ENCODE measurements around the gene CFAP97. TPM values are rescaled to one million over a fixed set of nuclear protein-coding genes. Genes with fewer than 3 reads are reported as not detected.
"Not testable (repeated sequence)": the region's sequence is repeated elsewhere in the genome, so short reads cannot be mapped to it uniquely, and the experiment has no call there.

Gene CFAP97
- total and polyA plus RNA-seq, 8 donors, result 4.8 to 39.8 (median 14.9) TPM

DNA sequence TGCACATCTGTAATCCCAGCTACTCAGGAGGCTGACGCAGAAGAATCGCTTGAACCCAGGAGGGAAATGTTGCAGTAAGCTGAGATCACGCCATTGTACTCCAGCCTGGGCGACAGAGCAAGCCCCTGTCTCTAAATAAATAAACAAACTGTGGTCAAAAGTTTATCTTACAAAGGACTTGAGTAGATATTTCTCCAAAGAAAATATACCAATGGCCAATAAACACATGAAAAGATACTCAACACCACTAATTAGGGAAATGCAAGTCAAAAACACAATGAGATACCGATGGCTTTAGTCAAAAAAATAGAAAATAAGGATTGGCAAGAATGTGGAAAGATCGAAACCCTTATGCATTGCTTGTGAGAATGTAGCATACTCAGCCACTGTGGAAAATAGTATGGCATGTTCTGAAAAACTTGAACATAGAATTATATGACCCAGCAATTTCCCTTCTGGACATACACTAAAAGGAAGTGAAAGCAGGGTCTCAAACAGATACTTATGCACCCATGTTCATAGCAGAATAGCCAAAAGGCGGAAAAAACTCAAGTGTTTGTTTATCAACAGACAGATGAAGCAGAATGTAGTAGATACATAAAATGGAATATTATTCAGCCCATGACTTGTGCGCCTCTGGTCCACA lies 2.0 kb upstream of the CFAP97 start:
- DNase-seq, result no peak
- 84 to 91% (median 88%) methylated on average over 8 of the region's 8 CpGs for WGBS, 5 donors
- intact Hi-C loops (cut with DNase I; ENCODE audit: low total_unique reads), result no loop called here
- Histone ChIP-seq H3K36me3 (no peaks in the 10 kb centered on the region), H3K4me1 (peaks cover 23 to 47% (median 38%) of the 10 kb centered on the region in 4 donors), H3K27me3 (peaks cover 0 to 5% (median 0%) of the 10 kb centered on the region in 3 donors), H3K9me3 (no peaks in the 10 kb centered on the region), H3K27ac (no peak overlapping the region), H3K4me3 (no peak overlapping the region)
- TF ChIP-seq EP300 (IDR thresholded peaks at IDR 0.05) (no peak), POLR2AphosphoS5 (IDR thresholded peaks at IDR 0.05) (no peak)

DNA sequence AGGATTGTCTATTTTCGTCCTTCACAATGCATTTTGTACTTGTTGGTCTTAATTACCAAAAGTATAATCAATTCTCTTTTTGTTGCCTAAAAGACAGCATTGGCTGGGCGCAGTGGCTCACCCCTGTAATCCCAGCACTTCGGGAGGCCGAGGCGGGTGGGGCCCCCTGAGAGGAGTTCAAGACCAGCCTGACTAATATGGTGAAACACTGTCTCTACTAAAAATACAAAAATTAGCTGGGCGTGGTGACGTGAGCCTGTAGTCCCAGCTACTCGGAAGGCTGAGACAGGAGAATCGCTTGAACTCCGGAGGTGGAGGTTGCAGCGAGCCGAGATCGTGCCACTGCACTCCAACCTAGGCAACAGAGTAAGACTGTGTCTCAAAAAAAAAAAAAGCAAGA lies 1.3 kb upstream of the CFAP97 start:
- 86 to 91% (median 89%) methylated on average over 13 of the region's 13 CpGs for WGBS, 5 donors
- H3K4me1 ChIP-seq, result peaks cover 23 to 43% (median 34%) of the 10 kb centered on the region in 4 donors
- H3K9me3 ChIP-seq; H3K36me3 ChIP-seq; intact Hi-C loops (cut with DNase I; ENCODE audit: low total_unique reads); H3K27me3 ChIP-seq; DNase-seq; H3K4me3 ChIP-seq: not testable (repeated sequence)
- H3K27ac ChIP-seq, result peak overlapping the region in 2 of 5 donors; percentile 97 to 99

DNA sequence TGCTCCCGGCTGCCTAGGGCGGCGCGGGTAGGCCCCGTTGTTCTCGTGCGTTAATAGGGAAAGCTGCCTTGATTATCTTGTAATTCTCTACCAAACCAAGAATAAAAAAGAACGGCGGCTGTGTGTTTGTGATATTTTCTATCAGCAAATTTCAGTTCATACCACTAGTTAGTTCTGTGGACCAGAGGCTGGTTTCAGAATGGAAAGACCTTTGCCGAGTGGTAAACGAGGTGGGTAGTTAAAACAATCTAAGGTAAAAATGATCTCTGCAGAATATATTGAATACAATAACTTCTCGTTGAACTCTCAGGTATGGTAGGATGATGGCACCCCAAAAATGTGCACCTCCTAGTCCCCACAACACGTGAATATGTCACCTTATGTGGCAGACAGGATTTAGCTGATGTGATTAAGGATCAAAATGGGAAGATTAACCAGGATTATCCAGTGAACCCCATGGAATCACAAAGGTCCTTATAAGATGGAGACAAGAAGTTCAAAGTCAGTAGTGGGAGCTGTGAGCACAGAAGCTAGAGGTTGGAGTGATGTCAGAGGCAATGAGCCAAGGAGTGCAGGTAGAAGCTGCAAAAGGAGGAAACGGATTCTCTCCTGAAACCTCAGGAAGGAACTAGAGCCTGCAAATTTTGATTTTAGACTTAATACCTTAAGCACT lies 574 bp upstream of the CFAP97 start:
- peak in 1 of 2 donors; percentile 59 for DNase-seq
- no peaks in the 10 kb centered on the region for H3K36me3 ChIP-seq
- H3K4me3 ChIP-seq, result peak overlapping the region; percentile 69 to 88 (median 81)
- peak overlapping the region; percentile 96 to 99 (median 98) for H3K27ac ChIP-seq
- H3K4me1 ChIP-seq, result peaks cover 23 to 43% (median 34%) of the 10 kb centered on the region in 4 donors
- WGBS, 5 donors, result 2 to 3% (median 2%) methylated on average over 14 of the region's 14 CpGs
- TF ChIP-seq EP300 (IDR thresholded peaks at IDR 0.05), result no peak
- TF ChIP-seq POLR2AphosphoS5 (IDR thresholded peaks at IDR 0.05), result no peak
- TF ChIP-seq, protein P1, sequence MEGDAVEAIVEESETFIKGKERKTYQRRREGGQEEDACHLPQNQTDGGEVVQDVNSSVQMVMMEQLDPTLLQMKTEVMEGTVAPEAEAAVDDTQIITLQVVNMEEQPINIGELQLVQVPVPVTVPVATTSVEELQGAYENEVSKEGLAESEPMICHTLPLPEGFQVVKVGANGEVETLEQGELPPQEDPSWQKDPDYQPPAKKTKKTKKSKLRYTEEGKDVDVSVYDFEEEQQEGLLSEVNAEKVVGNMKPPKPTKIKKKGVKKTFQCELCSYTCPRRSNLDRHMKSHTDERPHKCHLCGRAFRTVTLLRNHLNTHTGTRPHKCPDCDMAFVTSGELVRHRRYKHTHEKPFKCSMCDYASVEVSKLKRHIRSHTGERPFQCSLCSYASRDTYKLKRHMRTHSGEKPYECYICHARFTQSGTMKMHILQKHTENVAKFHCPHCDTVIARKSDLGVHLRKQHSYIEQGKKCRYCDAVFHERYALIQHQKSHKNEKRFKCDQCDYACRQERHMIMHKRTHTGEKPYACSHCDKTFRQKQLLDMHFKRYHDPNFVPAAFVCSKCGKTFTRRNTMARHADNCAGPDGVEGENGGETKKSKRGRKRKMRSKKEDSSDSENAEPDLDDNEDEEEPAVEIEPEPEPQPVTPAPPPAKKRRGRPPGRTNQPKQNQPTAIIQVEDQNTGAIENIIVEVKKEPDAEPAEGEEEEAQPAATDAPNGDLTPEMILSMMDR (IDR thresholded peaks at IDR 0.05), result no peak
- TF ChIP-seq POLR2A (IDR thresholded peaks at IDR 0.05), result no peak
- intact Hi-C loops (cut with DNase I; ENCODE audit: low total_unique reads), result no loop called here
- H3K9me3 ChIP-seq, result no peaks in the 10 kb centered on the region
- H3K27me3 ChIP-seq, result no peaks in the 10 kb centered on the region

DNA sequence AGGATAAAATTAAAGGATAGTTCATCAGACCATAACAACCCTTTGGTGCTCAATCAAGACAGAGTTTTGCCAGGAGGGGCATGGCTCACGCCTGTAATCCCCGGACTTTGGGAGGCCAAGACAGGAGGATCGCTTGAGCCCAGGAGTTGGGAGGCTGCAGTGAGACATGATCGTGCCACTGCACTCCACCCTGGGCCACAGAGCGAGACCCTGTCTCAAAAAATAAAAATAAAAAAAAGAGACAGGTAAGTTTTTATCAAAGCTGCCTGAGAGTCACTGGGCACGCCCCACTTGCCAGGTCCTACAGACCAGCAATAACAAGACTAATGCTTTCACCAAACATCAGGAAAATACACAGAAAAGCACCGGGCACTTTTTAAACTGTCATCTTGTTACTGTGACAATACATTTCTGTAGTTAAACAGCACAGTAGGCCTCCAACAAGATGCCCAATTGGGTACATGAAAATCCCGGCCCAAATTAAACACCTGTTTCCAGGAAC lies 765 bp downstream of the CFAP97 start:
- intact Hi-C loops (cut with DNase I; ENCODE audit: low total_unique reads), result no loop called here
- no peak for DNase-seq
- Histone ChIP-seq H3K9me3 (no peaks in the 10 kb centered on the region), H3K27me3 (no peaks in the 10 kb centered on the region), H3K27ac (peak overlapping the region; percentile 96 to 99 (median 98)), H3K4me3 (peak overlapping the region; percentile 69 to 88 (median 81)), H3K4me1 (peaks cover 18 to 35% (median 26%) of the 10 kb centered on the region in 4 donors), H3K36me3 (peaks cover 0 to 6% (median 0%) of the 10 kb centered on the region in 4 donors)
- TF ChIP-seq EP300 (IDR thresholded peaks at IDR 0.05) (no peak), POLR2AphosphoS5 (IDR thresholded peaks at IDR 0.05) (no peak), POLR2A (IDR thresholded peaks at IDR 0.05) (no peak)
- TF ChIP-seq, protein P1 (IDR thresholded peaks at IDR 0.05), result no peak
- WGBS, 5 donors, result 53 to 66% (median 59%) methylated on average over 8 of the region's 8 CpGs

DNA sequence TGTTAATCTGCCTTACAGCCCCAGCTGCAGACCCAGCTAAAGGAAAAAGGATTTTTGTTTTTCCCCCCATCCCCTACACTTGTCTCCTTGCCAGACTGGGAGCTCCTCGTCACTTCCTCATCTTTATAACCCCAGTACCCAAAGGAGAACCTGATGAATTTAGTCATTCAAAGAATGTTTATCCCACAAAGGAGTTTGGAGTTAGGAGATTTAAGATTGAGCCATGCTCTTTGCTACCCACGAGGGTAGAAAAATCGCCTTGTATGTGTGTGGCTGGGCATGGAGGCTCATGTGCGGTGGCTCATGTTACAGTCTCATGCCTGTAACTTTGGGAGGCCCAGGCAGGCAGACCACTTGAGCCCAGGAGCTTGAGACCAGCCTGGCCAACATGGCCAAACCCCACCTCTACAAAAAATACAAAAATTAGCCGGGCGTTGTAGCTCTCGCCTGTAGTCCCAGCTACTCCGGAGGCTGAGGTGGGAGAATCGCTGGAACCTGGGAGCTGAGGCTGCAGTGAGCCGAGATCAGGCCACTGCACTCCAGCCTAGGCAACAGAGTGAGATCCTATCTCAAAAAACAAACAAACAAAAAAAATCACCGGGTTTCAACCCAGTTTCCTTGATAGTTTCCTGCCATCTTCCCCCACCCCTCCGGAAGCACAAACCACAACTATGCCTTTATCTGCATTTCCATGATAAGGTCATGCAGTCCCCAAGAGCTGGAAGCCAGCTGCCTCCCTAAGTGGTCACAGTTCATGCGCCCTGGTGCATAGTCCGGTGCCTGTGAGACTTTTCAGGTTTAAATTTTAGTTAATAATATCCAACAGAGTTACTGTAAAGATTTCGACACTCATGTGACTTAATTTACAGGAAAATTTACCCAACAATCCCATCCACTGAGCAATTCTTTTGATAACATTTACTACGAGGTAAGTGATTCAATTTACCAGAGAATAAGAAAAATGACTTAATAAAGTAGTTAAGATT lies 1.5 kb downstream of the CFAP97 start:
- H3K36me3 ChIP-seq, result peaks cover 0 to 6% (median 0%) of the 10 kb centered on the region in 4 donors
- TF ChIP-seq EP300 (IDR thresholded peaks at IDR 0.05), result no peak
- no peak for TF ChIP-seq POLR2AphosphoS5 (IDR thresholded peaks at IDR 0.05)
- TF ChIP-seq POLR2A (IDR thresholded peaks at IDR 0.05), result no peak
- TF ChIP-seq, protein P1 (IDR thresholded peaks at IDR 0.05), result no peak
- 37 to 57% (median 48%) methylated on average over 16 of the region's 16 CpGs for WGBS, 5 donors
- H3K27ac ChIP-seq, result peak overlapping the region; percentile 18 to 99 (median 98)
- peak overlapping the region in 2 of 4 donors; percentile 69 to 76 for H3K4me3 ChIP-seq
- DNase-seq, result peak in 1 of 2 donors; percentile 54
- intact Hi-C loops (cut with DNase I; ENCODE audit: low total_unique reads), result no loop called here
- H3K4me1 ChIP-seq, result peaks cover 18 to 35% (median 26%) of the 10 kb centered on the region in 4 donors
- H3K9me3 ChIP-seq, result no peaks in the 10 kb centered on the region
- H3K27me3 ChIP-seq, result no peaks in the 10 kb centered on the region

DNA sequence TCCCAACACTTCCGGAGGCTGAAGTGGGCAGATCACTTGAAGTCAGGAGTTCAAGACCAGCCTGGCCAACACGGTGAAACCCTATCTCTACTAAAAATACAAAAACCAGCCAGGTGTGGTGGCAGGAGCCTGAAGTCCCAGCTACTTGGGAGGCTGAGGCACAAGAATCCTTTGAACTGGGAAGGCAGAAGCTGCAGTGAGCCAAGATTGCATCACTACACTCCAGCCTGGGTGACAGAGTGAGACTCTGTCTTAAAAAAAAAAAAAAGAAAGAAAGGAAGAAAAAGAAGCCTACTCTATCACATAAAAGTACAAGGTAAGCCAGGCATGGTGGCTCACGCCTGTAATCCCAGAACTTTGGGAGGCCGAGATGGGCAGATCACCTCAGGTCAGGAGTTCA lies 5.6 kb downstream of the CFAP97 start:
- H3K27me3 ChIP-seq; DNase-seq; intact Hi-C loops (cut with DNase I; ENCODE audit: low total_unique reads); H3K4me3 ChIP-seq; H3K9me3 ChIP-seq: not testable (repeated sequence)
- Histone ChIP-seq H3K27ac (peak overlapping the region in 3 of 5 donors; percentile 14 to 38 (median 17)), H3K36me3 (peaks cover 0 to 16% (median 2%) of the 10 kb centered on the region in 4 donors), H3K4me1 (peaks cover 6 to 25% (median 14%) of the 10 kb centered on the region in 4 donors)
- 91 to 99% (median 94%) methylated on average over 4 of the region's 4 CpGs for WGBS, 5 donors

Data from stomach (tissue), 9 donors.